Activated T-cell treated with anti-CD3 and anti-CD28 coated beads, Interleukin-2, amount 50 U/mL, for 24 hours (primary cell): Measurements from ENCODE around the gene KIF23.
"Not testable (repeated sequence)": the region's sequence is repeated elsewhere in the genome, so short reads cannot be mapped to it uniquely, and the experiment has no call there.

Source experiments
- DNase-seq: peaks from one replicate; pipeline ENCODE4 v3.0.0-alpha.2; 2020
- H3K27ac Mint-ChIP-seq: 2 replicates; pipeline ENCODE4 v1.8.0; 2020; ENCODE audit warnings: mild to moderate bottlenecking, mixed read lengths
- H3K27me3 Mint-ChIP-seq: 2 replicates; pipeline ENCODE4 v1.8.0; 2020; ENCODE audit warnings: mixed read lengths
- H3K36me3 Mint-ChIP-seq: 2 replicates; pipeline ENCODE4 v1.8.0; 2020; ENCODE audit warnings: low read depth, mixed read lengths
- H3K4me1 Mint-ChIP-seq: 2 replicates; pipeline ENCODE4 v1.8.0; 2020; ENCODE audit warnings: low read depth, mixed read lengths
- H3K4me3 Mint-ChIP-seq: 2 replicates; pipeline ENCODE4 v1.8.0; 2020; ENCODE audit warnings: mild to moderate bottlenecking, moderate library complexity, mixed read lengths
- H3K9me3 Mint-ChIP-seq: 2 replicates; pipeline ENCODE4 v1.8.0; 2020; ENCODE audit warnings: mixed read lengths

Gene KIF23

DNA sequence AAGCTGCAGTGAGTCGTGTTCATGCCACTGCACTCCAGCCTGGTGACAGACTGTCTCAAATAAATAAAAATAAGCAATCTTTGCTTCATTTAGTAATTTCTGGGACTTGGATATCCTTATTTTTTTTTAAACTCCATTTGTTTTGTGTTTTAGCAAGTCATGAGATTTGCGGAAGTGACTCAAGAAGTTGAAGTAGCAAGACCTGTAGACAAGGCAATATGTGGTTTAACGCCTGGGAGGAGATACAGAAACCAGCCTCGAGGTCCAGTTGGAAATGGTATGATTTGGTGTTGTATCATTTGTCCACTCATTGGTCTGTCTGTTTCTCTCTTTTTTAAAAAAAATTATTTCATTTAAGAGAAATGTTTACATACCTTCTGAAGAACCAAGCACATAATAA is 21.8 kb downstream of the KIF23 start:
- Mint-ChIP-seq H3K9me3 (no peaks in the 10 kb centered on the region), H3K4me1 (no peaks in the 10 kb centered on the region), H3K36me3 (peaks cover 75% of the 10 kb centered on the region), H3K27me3 (no peaks in the 10 kb centered on the region), H3K4me3 (no peak overlapping the region), H3K27ac (no peak overlapping the region)
- DNase-seq: no peak

DNA sequence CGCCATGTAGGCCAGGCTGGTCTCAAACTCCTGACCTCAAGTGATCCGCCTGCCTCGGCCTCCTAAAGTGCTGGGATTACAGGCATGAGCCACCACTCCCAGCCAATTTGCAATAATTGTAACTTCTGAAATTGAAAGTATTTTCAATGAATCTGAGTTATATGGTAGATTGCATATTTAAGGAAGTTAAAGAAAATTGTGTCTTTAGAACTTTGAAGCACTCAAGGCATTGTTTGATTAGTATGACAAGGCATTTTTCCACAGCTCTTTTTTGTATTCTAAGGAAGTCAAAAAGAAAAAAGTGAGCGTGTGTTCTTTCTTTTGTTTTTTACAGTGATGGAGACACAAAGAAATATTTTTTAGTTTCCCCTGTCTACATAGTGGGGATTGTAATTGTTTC is 22.8 kb downstream of the KIF23 start:
- H3K27ac Mint-ChIP-seq: no peak overlapping the region
- H3K36me3 Mint-ChIP-seq: peaks cover 80% of the 10 kb centered on the region
- no peak overlapping the region for H3K4me3 Mint-ChIP-seq
- no peaks in the 10 kb centered on the region for H3K27me3 Mint-ChIP-seq
- no peaks in the 10 kb centered on the region for H3K9me3 Mint-ChIP-seq
- DNase-seq: no peak
- no peaks in the 10 kb centered on the region for H3K4me1 Mint-ChIP-seq

- H3K9me3 Mint-ChIP-seq: no peaks in the 10 kb centered on the region
- no peaks in the 10 kb centered on the region for H3K27me3 Mint-ChIP-seq
- H3K4me1 Mint-ChIP-seq: peaks cover 18% of the 10 kb centered on the region
- no peak for DNase-seq
- H3K4me3 Mint-ChIP-seq: no peak overlapping the region
- peaks cover 86% of the 10 kb centered on the region for H3K36me3 Mint-ChIP-seq
- no peak overlapping the region for H3K27ac Mint-ChIP-seq
Measured at GRCh38 chr15:69439623-69440022, 25.5 kb downstream of the KIF23 start.

DNA sequence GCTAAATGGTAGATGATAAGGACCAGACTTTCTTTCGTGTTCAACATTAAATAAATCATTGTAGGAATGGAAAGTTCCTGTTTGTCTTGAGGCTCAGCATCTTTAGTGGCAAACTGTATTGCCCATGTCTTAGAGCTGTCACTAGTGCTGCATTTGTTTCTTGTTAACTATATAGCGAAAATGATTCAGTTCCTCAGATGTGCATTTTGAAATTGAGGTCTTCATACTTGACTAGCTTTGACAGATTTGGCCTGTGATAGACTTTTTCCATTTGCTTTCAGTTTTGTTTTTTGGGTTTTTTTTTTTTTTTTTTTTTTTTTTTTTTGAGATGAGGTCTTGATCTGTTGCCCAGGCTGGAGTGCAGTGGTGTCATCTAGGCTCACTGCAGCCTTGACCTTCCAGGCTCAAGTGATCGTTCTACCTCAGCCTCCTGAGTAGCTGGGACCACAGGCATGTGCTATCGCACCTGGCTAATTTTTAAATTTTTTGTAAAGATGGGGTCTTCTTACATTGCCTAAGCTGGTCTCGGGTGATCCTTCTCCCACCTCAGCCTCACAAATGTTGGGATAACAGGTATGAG is 29.0 kb downstream of the KIF23 start:
- Mint-ChIP-seq H3K27ac (peak overlapping the region; percentile 84), H3K36me3 (peaks cover 86% of the 10 kb centered on the region), H3K27me3 (no peaks in the 10 kb centered on the region), H3K9me3 (no peaks in the 10 kb centered on the region), H3K4me1 (peaks cover 18% of the 10 kb centered on the region), H3K4me3 (peak overlapping the region; percentile 12)
- no peak for DNase-seq

- no peak overlapping the region for H3K4me3 Mint-ChIP-seq
- H3K36me3 Mint-ChIP-seq: peaks cover 79% of the 10 kb centered on the region
- no peaks in the 10 kb centered on the region for H3K27me3 Mint-ChIP-seq
- peaks cover 18% of the 10 kb centered on the region for H3K4me1 Mint-ChIP-seq
- no peak for DNase-seq
- no peak overlapping the region for H3K27ac Mint-ChIP-seq
- H3K9me3 Mint-ChIP-seq: no peaks in the 10 kb centered on the region
Measured at GRCh38 chr15:69444686-69445085, 30.5 kb downstream of the KIF23 start.

DNA sequence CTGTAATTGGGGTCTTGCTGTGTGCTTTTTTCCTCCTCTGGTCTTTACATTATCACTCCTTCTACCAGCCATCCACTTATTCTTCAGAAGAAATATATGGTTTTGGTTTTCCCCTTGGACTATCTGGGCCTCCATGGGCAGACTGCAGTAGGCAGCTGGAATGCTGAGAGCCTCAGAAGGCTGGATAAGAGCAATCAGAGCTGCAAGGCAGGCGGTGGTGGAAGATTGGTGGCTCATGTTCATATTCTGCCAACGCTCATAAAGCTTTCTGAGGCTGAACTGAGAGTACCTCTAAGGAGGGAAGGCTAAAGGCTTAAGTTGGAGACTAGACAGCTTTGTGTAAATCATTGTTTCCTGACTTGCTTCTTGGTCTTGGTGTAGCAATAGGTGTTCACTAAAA is 32.8 kb downstream of the KIF23 start:
- Mint-ChIP-seq H3K4me1 (peaks cover 25% of the 10 kb centered on the region), H3K27me3 (no peaks in the 10 kb centered on the region), H3K27ac (no peak overlapping the region), H3K36me3 (peaks cover 58% of the 10 kb centered on the region), H3K9me3 (no peaks in the 10 kb centered on the region), H3K4me3 (no peak overlapping the region)
- no peak for DNase-seq

DNA sequence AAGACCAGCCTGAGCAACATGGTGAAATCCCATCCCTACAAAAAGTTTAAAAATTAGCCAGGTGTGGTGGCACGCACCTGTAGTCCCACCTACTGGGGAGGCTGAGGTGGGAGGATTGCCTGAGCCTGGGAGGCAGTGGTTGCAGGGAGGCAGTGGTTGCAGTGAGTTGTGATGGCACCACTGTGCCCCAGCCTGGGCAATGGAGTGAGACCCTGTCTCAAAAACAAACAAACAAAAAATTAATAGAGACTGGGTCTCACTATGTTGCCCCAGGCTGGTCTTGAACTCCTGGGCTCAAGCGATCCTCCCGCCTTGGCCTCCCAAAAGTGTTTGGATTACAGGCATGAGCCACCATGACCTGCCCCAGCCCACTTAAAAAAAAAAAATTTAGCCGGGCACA is 36.1 kb downstream of the KIF23 start:
- not testable (repeated sequence) for DNase-seq, H3K27me3 Mint-ChIP-seq

DNA sequence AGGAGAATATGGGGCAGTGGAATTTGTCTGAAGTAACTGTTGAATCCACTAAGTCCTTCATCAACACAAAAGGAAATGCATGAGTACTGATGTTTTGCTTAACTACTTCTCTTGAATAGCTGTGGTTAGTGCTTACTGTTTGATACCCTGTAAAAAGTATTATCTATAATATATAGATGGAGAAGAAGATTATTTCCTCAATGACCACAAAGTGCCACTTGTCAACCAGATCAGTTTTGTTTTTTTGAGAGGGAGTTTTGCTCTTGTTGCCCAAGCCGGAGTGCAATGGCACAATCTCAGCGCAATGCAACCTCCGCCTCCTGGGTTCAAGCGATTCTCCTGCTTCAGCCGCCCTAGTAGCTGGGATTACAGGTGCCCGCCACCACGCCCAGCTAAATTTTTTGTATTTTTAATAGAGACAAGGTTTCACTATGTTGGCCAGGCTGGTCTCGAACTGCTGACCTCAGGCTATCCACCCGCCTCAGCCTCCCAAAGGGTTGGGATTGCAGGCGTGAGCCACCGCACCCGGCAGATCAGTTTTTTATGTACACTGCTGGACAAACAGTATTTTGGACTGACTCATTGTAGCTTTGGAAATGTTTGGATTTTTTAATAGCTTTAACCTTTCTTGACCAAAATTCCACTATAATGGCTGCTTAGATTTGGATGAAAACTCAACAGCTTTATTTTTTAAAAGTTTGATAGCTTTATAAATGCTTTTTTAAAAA is 37.0 kb downstream of the KIF23 start:
- H3K9me3 Mint-ChIP-seq: no peaks in the 10 kb centered on the region
- peaks cover 29% of the 10 kb centered on the region for H3K4me1 Mint-ChIP-seq
- no peak for DNase-seq
- peak overlapping the region; percentile 98 for H3K27ac Mint-ChIP-seq
- no peaks in the 10 kb centered on the region for H3K27me3 Mint-ChIP-seq
- H3K4me3 Mint-ChIP-seq: peak overlapping the region; percentile 95
- H3K36me3 Mint-ChIP-seq: peaks cover 63% of the 10 kb centered on the region

More for the DNA sequence above, 36.1 kb downstream of the KIF23 start:
- not testable (repeated sequence) for H3K9me3 Mint-ChIP-seq, H3K27ac Mint-ChIP-seq, H3K4me3 Mint-ChIP-seq
- H3K36me3 Mint-ChIP-seq: peaks cover 63% of the 10 kb centered on the region
- H3K4me1 Mint-ChIP-seq: peaks cover 20% of the 10 kb centered on the region

- Mint-ChIP-seq H3K4me1 (peaks cover 33% of the 10 kb centered on the region), H3K27me3 (no peaks in the 10 kb centered on the region), H3K36me3 (peaks cover 63% of the 10 kb centered on the region), H3K4me3 (peak overlapping the region; percentile 95), H3K9me3 (no peaks in the 10 kb centered on the region), H3K27ac (peak overlapping the region; percentile 98)
- DNase-seq: peak; percentile 67
Measured at GRCh38 chr15:69451951-69452691, 38.0 kb downstream of the KIF23 start.

GRCh38 chr15:69452692-69453521 is 38.8 kb downstream of the KIF23 start, which contains the start of gene RPLP1:
RPLP1 (plus strand) TSS chr15:69452818; CDS start chr15:69452949, 131 bp downstream.
- Mint-ChIP-seq H3K27me3 (no peaks in the 10 kb centered on the region), H3K4me1 (peaks cover 33% of the 10 kb centered on the region), H3K4me3 (peak within 1 kb of the TSS; percentile 95), H3K9me3 (no peaks in the 10 kb centered on the region), H3K36me3 (peaks cover 66% of the 10 kb centered on the region), H3K27ac (peak within 1 kb of the TSS; percentile 98)
- peak; percentile 96 for DNase-seq

DNA sequence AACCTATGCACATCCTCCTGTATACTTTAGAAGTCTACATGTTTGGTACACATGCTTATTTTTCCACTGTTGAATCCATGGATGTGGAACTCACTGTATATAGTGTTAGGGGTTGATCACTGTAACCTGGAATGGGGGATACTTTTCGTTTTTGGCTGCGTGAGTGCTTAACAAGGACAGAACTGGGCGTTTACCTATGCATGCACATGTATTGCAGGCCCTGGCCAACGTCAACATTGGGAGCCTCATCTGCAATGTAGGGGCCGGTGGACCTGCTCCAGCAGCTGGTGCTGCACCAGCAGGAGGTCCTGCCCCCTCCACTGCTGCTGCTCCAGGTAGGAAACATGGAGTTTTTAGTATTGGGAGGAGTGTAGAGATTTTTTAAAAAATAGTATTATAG is 40.8 kb downstream of the KIF23 start:
- peak overlapping the region; percentile 98 for H3K27ac Mint-ChIP-seq
- peaks cover 65% of the 10 kb centered on the region for H3K36me3 Mint-ChIP-seq
- H3K4me1 Mint-ChIP-seq: peaks cover 33% of the 10 kb centered on the region
- H3K9me3 Mint-ChIP-seq: no peaks in the 10 kb centered on the region
- H3K4me3 Mint-ChIP-seq: peak overlapping the region; percentile 95
- DNase-seq: no peak
- no peaks in the 10 kb centered on the region for H3K27me3 Mint-ChIP-seq

DNA sequence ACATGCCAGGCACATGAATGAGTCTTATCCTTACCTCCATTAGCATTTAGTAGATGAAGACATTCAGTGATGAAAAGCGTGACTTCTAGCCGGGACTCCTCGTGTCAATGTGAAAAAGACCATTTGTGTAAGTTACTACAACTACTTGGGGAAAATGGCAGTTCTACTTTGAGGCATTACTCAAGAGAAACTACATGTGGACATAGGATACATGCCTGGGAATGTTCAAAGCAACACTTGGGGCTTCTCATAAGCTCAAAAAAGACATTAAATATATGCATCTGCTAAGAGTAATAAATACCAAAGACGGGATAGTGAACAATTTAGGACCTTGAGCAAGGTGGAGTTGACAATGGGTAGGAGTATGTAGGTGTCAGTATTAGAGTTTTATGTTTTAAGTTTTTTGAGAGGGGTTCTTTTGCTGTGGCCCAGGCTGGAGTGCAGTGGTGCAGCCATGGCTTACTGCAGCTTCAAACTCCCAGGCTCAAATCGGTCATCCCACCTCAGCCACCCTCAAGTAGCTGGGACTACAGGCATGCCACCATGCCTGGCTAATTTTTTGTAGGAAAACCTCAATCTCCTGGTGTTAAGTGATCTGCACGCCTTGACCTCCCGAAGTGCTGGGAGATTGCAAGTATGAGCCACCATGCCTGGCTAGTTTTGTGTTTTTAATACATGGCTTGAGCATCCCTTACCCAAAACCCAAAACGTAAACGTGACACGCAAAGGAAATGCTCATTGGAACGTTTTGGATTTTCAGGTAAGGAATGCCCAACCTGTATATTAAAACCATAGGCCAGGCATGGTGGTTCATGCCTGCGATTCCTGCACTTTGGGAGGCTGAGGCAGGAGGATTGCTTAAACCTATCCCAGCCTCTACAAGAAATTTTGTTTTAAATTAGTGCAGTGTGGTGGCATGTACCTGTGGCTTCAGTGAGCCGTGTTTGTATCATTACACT is 42.3 kb downstream of the KIF23 start:
- Mint-ChIP-seq H3K27me3 (no peaks in the 10 kb centered on the region), H3K36me3 (peaks cover 65% of the 10 kb centered on the region), H3K9me3 (no peaks in the 10 kb centered on the region), H3K4me1 (peaks cover 34% of the 10 kb centered on the region), H3K27ac (peak overlapping the region; percentile 98), H3K4me3 (peak overlapping the region; percentile 95)
- DNase-seq: no peak
